ENCODE results near the gene PCOLCE2.

Gene PCOLCE2

DNA sequence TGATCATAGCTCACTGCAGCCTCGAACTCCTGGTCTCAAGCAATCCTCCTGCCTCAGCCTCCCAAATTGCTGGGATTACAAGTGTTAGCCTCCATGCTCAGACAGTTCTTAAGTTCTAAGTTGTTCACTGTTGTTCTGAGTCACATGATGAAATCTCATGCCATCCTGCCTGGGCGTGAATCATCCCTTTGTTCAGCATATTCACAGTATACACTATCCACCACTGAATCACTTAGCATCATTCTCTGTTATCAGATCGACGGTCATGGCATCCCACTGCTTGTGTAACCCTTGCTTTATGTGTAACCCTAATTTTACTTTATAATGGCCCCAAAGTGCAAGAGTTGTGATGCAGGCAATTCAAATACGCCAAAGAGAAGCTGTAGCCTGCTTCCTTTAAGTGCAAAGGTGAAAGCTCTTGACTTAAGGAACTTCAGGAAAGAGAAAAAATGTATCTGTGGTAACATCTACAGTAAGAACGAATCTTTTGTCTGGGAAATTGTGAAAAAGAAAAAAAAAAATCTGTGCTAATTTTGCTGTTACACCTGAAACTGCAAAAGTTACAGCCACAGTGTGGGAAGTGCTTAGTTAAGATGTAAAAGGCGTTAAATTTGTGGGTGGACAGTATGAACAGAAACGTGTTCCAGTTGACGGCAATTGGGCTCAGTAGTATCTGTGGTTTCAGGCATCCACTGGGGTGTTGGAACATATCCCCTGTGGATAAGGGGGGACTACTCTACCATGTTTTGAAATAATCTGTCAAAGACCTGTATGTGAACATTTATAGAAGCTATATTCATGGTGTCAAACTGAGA, 80.6 kb downstream of the PCOLCE2 start:
- DNase-seq = no peak

DNA sequence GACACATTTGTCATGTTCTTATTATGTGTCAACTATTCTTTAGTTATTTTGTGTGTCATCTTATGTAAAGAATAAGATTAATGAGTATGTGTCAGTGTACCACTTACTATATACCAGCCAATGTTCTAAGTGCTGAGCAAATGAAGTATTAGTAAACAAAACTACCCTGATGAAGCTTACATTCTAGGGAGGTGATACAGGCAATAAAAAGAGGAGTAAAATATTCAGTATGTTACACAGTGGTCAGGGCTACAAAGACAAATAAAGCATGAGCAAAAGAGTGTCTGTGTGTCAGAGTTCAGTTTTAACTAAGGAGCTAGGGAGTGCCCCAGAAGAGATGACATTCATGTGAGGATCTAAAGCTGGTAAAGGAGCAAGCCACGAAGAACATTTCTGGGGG, 86.0 kb downstream of the PCOLCE2 start:
- DNase-seq = no peak

DNA sequence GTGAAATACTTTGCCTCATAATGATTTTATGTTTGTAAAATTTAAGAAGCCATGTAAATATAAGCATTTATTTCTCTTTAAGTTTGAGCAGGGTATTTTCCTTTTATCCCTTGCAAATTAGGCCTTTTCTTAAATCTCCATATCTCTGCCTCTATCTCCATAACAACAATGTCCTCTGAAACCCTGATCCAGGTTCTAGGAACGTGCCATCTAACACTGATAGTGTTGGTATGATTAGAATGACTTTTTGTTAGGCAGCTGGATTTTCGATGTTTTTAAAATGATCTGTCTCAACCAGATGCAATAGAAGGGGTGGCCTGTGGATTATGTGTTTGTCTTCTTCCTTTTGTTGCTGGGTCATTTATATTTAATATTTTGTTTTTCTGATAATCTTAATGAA, 87.1 kb downstream of the PCOLCE2 start:
- no peak for DNase-seq

DNA sequence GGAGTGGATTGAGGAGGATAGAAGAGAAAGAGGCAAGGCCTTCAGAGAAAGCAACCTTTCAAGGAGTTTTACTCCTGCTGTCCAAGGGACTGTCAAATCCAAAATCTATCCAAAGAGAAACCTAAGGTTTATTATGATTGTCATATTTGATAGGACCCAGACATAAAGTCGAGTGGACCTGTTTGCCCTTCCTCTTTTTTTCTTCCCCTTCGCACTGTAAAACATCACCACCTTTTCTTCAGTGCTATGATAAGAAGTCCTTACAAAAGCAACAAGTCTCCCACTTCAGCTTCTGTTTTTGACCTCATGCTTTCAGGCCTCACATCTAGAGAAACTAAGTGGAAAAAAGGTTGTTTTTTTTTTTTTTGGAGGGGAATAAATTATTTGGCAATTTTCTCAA, 92.1 kb downstream of the PCOLCE2 start:
- no peak for DNase-seq

DNA sequence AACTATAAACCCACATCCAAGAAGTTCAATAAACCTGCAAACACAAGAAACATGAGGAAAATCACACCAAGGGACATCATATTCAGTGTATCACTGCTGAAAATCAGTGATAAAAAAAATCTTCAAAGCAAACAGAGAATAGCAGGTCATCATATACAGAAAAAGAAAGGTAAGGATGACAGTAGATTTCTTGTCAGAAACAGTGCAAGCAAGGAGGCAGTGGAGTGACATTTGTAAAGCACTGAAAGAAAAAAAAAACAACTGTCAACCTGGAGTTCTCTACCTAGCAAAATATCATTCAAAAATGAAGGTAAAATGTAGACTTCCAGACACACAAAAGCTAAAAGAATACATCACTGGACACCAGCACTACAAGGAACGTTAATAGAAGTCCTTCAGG, 93.6 kb downstream of the PCOLCE2 start:
- DNase-seq = no peak

DNA sequence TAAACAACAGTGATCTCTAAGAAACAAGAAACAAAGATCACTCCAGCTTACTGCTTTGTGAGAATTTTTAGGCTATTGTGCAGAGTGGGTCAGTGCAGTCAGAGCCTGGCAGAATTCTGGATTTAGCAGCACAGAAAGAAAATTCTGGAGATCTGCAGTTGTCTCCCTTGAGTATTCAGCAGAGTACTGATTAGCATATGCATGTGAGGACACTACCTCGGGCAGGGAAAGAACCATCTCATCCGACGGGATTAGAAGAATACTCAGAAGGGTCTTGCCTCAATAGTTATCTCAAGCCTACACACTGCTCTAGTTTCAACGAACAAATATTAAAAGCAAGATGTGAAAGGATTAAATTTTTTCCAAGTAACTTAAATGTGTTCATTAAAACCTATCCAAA, 94.4 kb downstream of the PCOLCE2 start:
- no peak for DNase-seq

DNA sequence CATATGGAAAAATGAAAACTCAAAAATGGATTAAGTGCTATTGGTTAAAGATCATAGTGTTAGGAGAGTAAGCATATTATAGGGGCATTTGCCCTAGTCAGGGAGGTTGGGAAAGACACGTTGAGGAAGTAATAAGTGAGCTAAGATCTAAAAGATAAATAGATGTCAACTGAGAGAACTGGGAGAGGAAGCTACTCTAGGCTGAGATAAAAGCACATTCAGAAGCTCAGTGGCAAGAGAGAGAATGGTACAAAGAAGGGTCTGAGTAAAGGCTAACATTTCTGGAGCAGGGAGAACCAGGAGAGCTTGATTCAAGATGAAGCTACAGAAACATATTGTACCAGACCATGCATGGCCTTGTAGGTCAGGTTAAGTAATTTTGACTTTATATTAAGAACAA, 101.2 kb downstream of the PCOLCE2 start:
- no peak for DNase-seq

DNA sequence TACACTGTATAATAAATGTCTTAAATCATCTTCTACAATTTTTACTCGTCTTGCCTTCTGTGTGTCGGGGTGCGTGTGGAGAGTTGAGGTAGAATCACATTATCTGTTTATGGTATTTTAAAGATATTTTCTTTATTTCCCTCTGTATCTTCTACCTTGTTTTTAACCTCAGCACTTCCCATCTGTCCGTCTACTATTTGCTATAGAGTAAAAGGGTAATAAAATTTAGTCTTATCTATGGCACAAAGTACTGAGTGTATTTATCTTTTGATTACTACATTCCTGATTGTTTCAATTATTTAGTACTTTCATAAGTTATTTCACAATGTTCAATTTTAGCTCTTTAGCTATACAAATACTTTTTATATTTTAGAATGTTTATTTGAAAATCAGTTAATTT, 102.9 kb downstream of the PCOLCE2 start:
- no peak for DNase-seq

DNA sequence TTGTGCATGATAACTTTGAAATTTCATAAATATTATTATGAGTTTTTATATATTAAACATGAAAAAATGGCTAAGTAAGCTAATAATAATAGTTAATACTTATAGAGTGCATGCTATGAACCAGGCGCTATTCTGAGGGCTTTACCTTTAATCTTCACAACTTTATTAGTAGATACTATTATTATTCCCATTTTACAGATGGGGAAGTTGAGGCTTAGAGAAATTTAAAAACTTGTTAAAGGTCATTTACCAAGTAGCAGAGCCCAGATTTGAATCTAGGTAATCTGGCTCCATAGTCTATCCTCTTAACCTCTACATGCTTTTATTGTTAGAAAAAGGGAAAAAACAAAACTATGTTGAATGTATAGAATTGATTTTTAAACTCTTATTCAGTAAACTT, 104.7 kb downstream of the PCOLCE2 start:
- no peak for DNase-seq

DNA sequence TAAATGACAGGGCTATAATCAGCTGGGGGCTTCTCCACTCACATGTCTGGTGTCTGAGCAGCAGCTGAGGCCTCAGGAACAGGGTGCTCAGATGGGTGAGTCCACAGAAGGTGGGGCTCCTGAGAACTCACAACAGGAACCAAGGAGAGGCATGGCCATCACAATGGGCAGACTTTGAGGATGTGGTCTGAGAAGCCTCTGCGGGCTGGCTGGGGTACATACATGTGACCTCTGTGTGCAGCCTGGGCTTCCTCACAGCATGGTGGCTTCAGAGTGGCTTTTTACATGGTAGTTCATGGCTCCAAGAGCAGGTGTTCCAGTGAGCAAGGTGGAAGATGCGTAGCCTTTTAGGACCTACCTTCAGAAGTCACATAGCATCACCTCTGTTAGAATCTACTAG, 106.3 kb downstream of the PCOLCE2 start:
- no peak for DNase-seq

DNA sequence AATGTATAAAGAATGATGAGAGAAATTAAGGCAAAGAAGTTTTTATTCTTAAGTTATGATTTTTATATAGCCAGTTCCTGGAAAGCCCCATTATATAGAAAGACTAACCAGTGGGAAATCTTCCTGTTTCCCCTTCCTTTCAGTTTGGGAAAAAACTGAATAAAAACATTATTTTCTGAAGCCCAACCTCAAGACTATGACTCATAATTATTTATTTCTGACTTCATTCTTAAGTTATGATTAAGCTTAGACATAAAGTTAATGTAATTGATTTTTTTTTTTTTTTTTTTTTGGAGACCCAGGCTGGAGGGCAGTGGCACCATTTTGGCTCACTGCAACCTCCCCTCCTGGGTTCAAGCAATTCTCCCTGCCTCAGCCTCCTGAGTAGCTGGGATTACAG, 109.3 kb downstream of the PCOLCE2 start:
- DNase-seq = no peak

DNA sequence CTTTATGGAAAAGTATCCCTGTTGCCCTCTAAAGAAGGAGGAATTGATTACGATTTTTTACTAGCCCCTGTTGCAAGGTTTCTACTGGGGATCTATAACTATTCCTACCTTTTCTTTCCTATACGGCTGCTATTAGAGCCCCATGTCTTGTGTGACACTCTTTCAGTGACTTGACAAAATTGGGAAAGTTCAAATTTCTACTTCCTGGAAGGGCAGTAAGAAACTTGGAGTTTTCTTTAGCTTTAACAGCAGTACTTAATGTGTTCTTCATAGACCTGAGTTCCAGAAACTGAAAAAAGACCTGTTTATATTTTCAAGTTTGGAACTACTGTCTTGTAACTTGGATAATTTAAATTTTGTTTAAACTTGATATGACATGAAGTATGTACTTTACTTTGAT, 110.3 kb downstream of the PCOLCE2 start:
- no peak for DNase-seq

DNA sequence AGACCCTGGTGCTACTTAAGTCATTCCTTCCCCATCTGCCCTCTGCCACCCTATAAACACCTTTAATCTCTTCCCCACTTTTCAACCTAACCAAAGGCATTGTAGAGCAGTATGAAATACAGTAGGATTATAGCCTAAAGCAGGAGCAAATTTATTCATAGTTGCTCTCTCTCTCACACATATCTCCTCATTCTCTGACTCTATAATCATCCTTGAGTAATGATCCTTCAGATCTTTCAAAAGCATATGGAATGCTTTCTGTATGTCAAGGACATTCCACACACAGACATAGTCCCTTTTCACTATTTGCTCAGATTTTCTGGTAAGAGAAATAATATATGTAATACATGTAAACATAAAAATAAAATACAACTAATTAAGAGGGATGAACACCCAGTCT, 111.0 kb downstream of the PCOLCE2 start:
- no peak for DNase-seq

DNA sequence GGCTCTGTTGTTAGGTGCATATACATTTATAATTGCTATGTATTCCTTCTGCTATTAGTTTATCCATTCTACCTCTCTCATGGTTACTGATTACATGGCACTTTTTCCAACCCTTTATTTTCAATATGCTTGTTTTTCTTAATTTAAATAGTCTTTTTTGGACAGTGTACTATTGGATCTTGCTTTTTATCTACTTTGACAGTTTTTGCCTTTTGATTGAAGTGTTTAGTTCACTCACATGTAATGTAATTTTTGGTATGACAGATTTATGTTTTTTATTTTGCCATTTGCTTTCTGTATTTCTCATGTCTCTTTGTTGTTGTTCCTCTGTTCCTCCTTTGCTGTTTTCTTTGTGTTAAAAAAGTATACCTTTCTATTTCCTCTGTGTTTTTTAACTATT, 120.5 kb downstream of the PCOLCE2 start:
- no peak for DNase-seq

Data from NCI-H1092 (cell line).